Stimulated activated effector memory CD8-positive, alpha-beta T cell treated with anti-CD3 and anti-CD28 coated beads, Interleukin-12 subunit alpha, Interleukin-12 subunit beta, amount 100 ng/mL, for 72 hours (primary cell): ENCODE data around the gene FAM83F.
"Not testable (repeated sequence)": the region's sequence is repeated elsewhere in the genome, so short reads cannot be mapped to it uniquely, and the experiment has no call there.

Experiments
- ATAC-seq: fragments of 150-1000 bp; cut with Tn5 transposase; 2 replicates; pipeline ENCODE4 v1.10.0; 2021
- DNase-seq, 2 donors: peaks; one replicate each; pipeline ENCODE4 v3.0.0; 2021 to 2022; ENCODE audit warnings: low spot score in 2 of 2
- H3K27ac Mint-ChIP-seq: one replicate; pipeline ENCODE4 v1.8.0; 2022; ENCODE audit warnings: mild to moderate bottlenecking, mixed read lengths
- H3K36me3 Mint-ChIP-seq: one replicate; pipeline ENCODE4 v1.8.0; 2022; ENCODE audit warnings: mild to moderate bottlenecking, mixed read lengths
- H3K4me1 Mint-ChIP-seq: one replicate; pipeline ENCODE4 v1.8.0; 2022; ENCODE audit warnings: mixed read lengths
- H3K4me3 Mint-ChIP-seq: one replicate; pipeline ENCODE4 v1.8.0; 2022; ENCODE audit warnings: mild to moderate bottlenecking, mixed read lengths
- H3K9me3 Mint-ChIP-seq: one replicate; pipeline ENCODE4 v1.8.0; 2022; ENCODE audit warnings: mixed read lengths

Gene FAM83F

DNA sequence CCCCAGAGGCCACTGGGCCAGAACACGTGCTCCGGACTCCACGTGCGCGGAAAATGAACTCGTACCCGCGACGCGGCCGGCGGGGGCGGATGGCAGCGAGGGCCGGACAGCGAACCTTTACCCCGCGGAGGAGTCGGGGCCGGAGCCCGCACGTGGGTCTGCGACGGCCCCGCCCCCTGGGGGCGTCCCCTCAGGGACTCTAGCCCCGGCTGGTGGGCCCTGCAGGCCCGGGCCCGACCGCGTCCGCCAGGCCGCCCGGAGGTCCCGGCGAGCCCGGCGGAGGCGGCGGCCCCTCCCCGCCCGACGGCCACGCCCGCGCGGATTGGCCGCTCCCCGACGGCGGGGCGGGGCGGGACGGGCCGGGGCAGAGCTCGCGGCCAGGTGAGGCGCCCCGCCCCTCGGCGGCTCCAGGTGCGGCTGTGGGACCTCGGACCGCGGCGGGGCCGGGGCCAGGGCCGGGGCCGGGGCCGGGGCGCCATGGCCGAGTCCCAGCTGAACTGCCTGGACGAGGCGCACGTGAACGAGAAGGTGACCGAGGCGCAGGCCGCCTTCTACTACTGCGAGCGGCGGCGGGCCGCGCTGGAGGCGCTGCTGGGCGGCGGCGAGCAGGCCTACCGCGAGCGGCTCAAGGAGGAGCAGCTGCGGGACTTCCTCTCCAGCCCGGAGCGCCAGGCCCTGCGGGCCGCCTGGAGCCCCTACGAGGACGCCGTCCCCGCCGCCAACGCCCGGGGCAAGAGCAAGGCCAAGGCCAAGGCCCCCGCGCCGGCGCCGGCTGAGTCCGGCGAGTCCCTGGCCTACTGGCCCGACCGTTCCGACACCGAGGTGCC is at the start of gene FAM83F:
FAM83F (plus strand) TSS at position 389 of the 827 bp plus-strand sequence; CDS start at position 478, 89 bp downstream.
- Mint-ChIP-seq H3K36me3 (no peaks in the 10 kb centered on the region), H3K9me3 (no peaks in the 10 kb centered on the region), H3K4me3 (peak within 1 kb of the TSS; percentile 41), H3K4me1 (no peaks in the 10 kb centered on the region), H3K27ac (no peak within 1 kb of the TSS)
- peak; percentile 80 for ATAC-seq
- peak in 1 of 2 donors; percentile 18 for DNase-seq

DNA sequence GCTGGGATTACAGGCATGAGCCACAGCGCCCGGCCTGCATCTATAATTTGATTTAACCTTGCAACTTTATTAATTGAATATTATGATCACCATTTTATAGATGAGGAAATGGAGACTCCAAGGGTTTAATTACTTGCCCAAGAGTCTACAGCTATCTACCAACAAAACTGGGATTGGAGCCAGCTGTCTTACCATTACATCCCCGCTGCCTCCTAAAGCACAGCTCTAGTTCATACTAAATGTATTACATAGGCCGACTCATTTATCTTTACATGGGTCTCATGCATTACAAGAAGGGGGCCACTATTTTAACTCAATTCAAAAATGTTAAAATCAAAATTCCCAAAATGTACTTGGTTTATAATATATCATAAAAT is 48.6 kb upstream of the FAM83F start:
- no peak overlapping the region for H3K4me3 Mint-ChIP-seq
- no peaks in the 10 kb centered on the region for H3K9me3 Mint-ChIP-seq
- H3K27ac Mint-ChIP-seq: peak overlapping the region; percentile 84
- DNase-seq (no peak), ATAC-seq (no peak)
- peaks cover 41% of the 10 kb centered on the region for H3K36me3 Mint-ChIP-seq
- peaks cover 84% of the 10 kb centered on the region for H3K4me1 Mint-ChIP-seq

DNA sequence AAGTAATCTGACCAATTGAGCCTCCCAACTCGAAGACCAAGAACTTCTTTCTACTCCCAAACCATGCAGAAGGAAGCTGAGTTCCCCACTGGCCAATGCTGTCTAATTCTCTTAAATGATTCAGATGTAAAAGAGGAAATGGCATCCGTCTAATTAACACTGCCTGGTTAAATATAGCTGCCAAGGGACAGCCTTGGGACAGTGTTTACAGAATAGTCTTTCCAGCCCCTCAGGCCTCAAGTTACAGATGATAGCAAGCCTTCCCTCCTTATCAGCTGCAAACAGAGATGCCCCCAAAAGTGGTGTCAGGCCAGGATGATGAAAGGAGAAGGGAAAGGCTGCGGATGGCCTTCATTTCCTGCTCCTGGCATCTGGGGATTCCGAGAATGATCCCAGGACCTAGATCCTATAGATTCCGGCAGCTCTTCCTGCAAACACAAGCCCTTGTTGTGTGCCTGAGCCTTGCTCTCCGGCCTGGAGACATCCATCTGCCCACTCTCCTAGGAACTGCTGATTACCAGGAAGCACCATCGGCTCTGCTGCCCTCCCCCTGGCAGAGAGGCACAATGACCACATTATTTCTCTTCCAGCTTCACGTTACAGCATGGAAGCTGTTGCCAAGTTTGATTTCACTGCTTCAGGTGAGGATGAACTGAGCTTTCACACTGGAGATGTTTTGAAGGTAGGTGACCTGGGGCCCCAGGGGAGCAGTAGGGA is 48.1 kb upstream of the FAM83F start:
- Mint-ChIP-seq H3K4me1 (peaks cover 84% of the 10 kb centered on the region), H3K4me3 (peak overlapping the region; percentile 13), H3K36me3 (peaks cover 46% of the 10 kb centered on the region), H3K27ac (peak overlapping the region; percentile 84), H3K9me3 (no peaks in the 10 kb centered on the region)
- ATAC-seq (no peak), DNase-seq (no peak)

DNA sequence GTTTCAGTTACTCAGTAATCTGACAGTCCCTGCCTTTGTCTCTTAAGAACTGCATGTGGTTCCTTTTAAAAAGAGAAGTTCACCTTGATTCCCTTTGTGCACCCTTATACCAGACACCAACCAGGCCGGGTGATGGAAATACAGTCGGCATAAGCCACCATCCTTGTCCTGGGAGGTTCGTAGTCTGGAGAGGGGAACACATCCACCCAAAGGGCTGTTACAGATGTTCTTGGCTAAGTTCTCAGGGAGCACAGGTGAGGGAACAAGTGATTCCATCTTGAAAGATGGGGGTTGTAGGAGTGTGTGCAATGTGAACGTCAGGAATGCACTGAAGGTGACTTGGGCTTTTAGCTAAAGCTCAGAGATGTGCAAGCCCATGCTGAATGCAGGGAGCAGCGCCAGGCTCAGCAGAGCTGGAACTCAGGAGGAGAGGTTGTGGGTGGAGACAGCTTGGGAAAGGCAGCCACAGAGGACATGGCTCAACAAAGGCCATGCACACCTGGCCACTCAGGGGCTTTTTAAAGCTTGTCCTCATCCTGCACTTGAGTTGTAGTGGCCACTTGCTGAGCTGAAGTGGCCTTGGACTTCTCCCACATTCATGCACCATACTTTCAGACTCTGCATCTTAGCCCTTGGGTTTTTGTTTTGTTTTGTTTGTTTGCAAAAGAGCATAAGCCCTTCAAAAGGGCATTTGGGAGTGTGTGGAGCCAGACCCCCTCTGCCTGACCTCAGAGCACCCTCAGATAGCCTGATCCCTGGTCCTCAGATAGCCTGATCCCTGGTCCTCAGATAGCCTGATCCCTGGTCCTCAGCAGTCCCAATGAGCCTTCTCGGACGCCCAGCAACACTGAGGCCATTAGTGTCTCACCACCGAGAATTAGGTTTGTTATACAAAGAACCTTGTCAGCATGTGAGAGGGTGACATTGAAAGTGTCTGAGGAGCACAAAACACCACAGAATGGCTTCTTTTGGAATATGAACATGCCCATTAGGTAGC is 47.2 kb upstream of the FAM83F start:
- H3K4me1 Mint-ChIP-seq: peaks cover 84% of the 10 kb centered on the region
- peaks cover 53% of the 10 kb centered on the region for H3K36me3 Mint-ChIP-seq
- H3K4me3 Mint-ChIP-seq: peak overlapping the region; percentile 13
- ATAC-seq (no peak), DNase-seq (no peak)
- peak overlapping the region; percentile 84 for H3K27ac Mint-ChIP-seq
- H3K9me3 Mint-ChIP-seq: no peaks in the 10 kb centered on the region

DNA sequence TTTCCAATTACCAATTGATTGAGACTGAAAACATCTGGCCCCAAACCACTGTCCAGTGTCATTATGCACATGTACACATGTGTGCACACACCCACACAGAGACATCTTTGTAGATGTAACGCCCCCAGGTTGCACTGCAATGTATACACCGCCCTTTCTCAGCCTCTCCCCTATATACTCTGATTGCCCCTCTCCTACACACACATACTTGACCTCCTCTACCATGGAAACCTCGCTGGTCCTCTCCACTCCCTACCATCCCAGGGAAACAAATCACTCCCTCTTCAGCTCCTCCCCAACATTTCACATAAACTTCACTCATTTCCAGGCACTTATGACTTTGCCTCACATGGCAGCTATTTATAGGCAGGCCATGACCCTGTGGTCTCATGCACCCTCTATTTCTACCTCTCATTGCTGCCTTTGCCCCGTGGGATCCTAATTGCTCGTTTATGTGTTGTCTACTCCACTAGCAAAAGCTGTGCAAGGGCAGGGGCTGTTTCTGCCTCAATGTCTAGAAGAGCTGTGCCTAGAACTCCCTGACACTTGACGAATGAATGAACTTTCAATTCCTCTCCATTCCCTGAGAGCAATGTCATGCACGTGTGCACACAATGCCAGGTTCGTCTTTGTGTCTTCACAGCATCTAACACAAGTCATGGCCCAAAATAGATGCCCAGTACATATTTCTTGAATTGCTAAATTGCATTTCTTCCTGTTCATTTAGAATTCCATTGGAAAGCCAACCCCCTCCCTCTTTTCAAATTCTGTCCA is 44.6 kb upstream of the FAM83F start:
- Mint-ChIP-seq H3K4me1 (peaks cover 85% of the 10 kb centered on the region), H3K27ac (peak overlapping the region; percentile 57), H3K36me3 (peaks cover 69% of the 10 kb centered on the region)

DNA sequence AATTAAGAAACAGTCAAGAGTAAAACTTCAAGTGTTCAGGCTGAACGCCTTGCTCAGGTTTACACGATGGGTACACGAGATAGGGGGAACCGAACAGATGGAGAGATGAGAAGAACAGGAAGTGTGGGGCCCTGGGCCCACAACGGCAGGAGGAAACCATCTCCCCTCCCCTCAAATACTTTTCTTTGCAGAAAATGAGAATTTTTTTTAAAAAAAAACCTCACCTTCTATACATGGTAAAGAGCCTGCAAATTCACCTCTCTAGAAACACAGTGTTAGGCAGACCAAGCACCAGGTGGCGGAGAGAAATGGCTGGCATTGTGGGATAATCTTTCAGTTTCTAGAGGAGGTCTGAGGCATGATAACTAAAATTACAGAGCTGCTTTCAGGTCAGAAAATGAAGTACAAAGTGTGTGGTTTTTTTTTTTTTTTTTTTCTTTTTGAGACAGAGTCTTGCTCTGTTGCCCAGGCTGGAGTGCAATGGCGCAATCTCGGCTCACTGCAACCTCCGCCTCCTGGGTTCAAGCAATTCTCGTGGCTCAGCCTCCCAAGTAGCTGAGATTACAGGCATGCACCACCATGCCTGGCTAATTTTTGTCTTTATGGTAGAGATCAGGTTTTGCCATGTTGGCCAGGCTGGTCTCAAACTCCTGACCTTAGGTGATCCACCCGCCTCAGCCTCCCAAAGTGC is 43.0 kb upstream of the FAM83F start:
- peak; percentile 64 for ATAC-seq
- not testable (repeated sequence) for H3K9me3 Mint-ChIP-seq, DNase-seq
- Mint-ChIP-seq H3K4me1 (peaks cover 90% of the 10 kb centered on the region), H3K36me3 (peaks cover 77% of the 10 kb centered on the region), H3K4me3 (peak overlapping the region; percentile 40), H3K27ac (peak overlapping the region; percentile 57)

More for the DNA sequence above, 44.6 kb upstream of the FAM83F start:
- ATAC-seq (no peak), DNase-seq (no peak)
- Mint-ChIP-seq H3K9me3 (no peaks in the 10 kb centered on the region), H3K4me3 (no peak overlapping the region)

DNA sequence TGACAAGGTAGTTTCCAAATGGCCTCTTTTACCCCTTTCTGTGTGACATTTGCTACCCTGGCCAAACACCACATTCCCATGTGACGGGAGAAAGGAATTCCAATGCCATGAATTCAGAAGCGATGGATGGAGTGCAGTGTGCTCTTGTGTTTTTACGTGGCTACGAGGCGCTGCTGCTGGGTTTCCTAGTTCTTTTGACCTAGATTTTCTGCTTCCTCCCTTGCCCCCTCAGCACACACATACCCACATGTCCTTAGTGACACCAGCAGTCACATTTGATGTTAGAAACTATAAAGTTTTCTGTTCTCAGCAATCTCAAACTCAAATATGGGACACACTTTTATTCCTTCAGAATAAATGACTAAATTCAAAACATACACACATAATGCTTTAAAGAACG is 42.4 kb upstream of the FAM83F start:
- H3K4me3 Mint-ChIP-seq: peak overlapping the region; percentile 40
- H3K9me3 Mint-ChIP-seq: no peaks in the 10 kb centered on the region
- peaks cover 83% of the 10 kb centered on the region for H3K36me3 Mint-ChIP-seq
- ATAC-seq: no peak
- peak overlapping the region; percentile 43 for H3K27ac Mint-ChIP-seq
- DNase-seq: no peak
- H3K4me1 Mint-ChIP-seq: peaks cover 90% of the 10 kb centered on the region

DNA sequence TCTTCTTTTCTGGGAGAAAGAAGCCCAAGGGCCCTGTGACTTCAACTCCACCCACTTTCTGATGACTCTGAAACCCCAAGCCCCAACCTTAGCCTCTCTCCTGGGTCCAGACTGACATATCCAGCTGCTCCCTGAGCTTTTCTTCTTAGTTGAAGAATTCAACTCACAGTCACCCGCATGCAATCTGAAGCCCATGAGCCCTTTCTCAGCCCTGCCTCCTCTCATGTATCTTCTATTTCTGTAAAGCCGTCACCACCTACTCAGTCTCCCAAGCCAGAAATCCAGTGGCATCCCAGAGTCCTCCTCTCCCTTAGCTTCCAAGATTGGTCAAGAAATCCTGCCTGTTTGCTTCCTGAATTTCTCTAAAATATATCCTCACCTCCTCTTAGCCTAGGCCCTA is 41.7 kb upstream of the FAM83F start:
- H3K36me3 Mint-ChIP-seq: peaks cover 90% of the 10 kb centered on the region
- DNase-seq (no peak), ATAC-seq (no peak)
- H3K4me1 Mint-ChIP-seq: peaks cover 94% of the 10 kb centered on the region
- H3K4me3 Mint-ChIP-seq: peak overlapping the region; percentile 40
- no peaks in the 10 kb centered on the region for H3K9me3 Mint-ChIP-seq
- peak overlapping the region; percentile 35 for H3K27ac Mint-ChIP-seq

DNA sequence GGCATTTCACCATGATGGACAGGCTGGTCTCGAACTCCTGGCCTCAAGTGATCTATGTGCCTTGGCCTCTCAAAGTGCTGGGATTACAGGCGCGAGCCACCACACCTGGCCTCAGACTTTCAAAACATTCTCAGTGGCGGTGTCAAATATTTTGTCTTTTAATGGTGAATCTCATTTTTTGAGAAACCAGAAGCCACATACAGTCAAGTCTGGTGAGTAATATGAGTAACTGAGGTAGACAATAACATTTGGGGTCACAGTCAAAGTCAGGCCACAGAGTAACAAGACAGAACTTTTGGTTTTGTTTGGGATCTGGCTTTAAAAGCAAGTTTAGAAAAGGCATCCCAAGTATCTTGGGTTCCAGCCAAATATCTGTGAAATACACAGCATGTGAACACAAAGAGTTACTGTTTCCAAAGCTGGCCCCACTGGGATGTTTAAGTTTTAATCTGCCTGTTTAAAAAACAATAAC is 40.1 kb upstream of the FAM83F start:
- ATAC-seq (peak; percentile 83), DNase-seq (no peak)
- Mint-ChIP-seq H3K9me3 (no peaks in the 10 kb centered on the region), H3K27ac (peak overlapping the region; percentile 35), H3K4me1 (peaks cover 95% of the 10 kb centered on the region), H3K36me3 (peaks cover 90% of the 10 kb centered on the region), H3K4me3 (peak overlapping the region; percentile 6)

DNA sequence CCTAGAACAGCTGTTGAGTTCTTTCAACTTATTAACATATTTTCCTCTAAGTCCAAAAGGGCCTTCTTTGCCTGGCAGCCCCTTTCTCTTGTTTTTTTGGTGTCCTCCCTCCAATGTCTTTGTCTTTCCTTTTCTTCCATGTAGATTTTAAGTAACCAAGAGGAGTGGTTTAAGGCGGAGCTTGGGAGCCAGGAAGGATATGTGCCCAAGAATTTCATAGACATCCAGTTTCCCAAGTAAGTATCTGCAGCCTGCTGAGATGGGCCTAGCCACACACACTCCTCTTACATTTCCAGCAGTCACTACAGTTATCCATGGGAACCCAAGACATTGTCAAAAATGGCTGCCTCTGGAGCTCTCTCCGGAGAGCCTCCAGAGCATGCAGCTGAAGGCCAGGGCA is 39.1 kb upstream of the FAM83F start:
- Mint-ChIP-seq H3K9me3 (no peaks in the 10 kb centered on the region), H3K27ac (peak overlapping the region; percentile 35), H3K4me3 (no peak overlapping the region), H3K36me3 (peaks cover 93% of the 10 kb centered on the region), H3K4me1 (peaks cover 95% of the 10 kb centered on the region)
- no peak for DNase-seq
- no peak for ATAC-seq

DNA sequence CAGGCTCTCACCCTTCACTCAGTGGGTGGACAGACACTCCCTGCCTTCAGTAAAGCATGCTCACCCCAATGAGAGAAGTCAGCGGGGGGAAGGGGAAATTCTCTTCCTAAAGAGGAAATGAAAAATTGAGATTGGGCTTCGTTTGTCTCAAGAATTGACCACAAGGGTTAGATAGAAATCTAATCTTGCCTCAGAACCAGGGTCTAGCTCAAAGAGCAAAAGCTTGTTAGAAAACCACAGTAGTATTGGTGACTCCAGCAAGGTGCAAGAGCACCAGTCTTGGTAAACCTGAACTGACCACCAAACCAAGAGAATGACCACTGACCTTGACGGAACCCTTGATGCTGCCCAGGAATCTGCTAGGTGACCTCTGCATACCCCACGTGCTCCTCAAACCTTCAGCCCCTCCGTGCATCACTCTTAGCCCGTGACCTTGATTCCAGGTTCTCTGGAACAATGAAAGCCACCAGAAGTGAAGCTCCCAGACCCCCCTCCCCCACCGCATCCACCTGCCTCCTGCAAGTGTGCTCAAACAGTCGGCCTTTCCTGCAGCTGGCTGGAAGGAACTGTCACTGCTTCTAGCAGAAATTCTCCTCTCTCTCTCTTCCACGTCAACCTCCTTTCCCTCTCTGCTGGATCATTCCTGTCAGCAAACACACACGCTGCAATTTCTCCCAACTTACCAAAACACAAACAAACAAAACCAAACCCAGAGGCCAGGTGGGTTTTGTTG is 37.7 kb upstream of the FAM83F start:
- H3K9me3 Mint-ChIP-seq: no peaks in the 10 kb centered on the region
- peak overlapping the region; percentile 48 for H3K27ac Mint-ChIP-seq
- H3K4me1 Mint-ChIP-seq: peaks cover 96% of the 10 kb centered on the region
- ATAC-seq: no peak
- no peak for DNase-seq
- H3K4me3 Mint-ChIP-seq: no peak overlapping the region
- H3K36me3 Mint-ChIP-seq: peaks cover 96% of the 10 kb centered on the region

DNA sequence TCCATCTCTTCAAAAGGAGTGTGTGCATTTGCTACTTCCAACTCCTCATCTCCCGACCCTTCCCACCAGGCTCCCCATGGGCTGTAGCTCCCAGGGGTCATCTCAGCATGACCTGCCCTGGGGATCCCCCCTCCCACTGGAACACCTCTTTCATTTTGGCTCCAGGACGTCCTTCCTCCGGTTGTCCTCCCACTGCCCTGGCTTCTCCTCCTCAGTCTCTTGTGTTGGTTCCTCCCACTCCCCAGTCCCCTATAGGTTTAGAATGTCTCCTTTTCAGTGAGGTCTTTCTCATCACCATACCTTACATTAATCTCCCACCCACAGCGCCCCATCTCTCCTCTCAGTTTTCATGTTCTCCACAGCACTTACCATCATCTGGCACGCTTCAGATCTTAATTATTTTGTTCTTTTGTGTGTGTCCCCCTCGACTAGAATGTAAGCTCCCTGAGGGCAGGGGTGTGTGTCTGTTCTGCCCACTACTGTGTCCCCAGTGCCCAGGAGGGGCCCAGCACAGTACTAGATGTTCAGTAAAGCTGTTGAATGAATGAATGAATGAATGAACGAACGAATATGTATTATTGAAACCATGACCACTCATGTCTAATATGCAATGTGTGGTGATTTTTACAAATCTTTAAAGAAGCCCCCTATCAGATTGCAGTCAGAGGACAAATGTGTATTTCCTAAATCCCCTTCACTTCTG is 36.6 kb upstream of the FAM83F start:
- H3K4me1 Mint-ChIP-seq: peaks cover 92% of the 10 kb centered on the region

More for the DNA sequence above, 36.6 kb upstream of the FAM83F start:
- H3K36me3 Mint-ChIP-seq: peaks cover 95% of the 10 kb centered on the region
- DNase-seq (no peak), ATAC-seq (no peak)
- H3K27ac Mint-ChIP-seq: peak overlapping the region; percentile 48
- no peaks in the 10 kb centered on the region for H3K9me3 Mint-ChIP-seq
- no peak overlapping the region for H3K4me3 Mint-ChIP-seq
